Endothelial cell of umbilical vein (primary cell): ENCODE results near the gene SLC25A21. TPM values are rescaled to one million over a fixed set of nuclear protein-coding genes. Genes with fewer than 3 reads are reported as not detected.

Experiments
- BruUV-seq: library from RNA; stranded (reverse); fragments of 400-500 nt; replicated peaks from 2 replicates; lab custom pipeline; 2021; lab: Mats Ljungman, UMichigan
- CTCF ChIA-PET: fragments of 300-600, 350-600 bp; sonication (Branson Sonifier 250); formaldehyde crosslinking; loops from one replicate; lab custom pipeline; 2021; ENCODE audit warnings: antibody characterized with exemption, inconsistent platforms; lab: Charles Lee
- POLR2A ChIA-PET: fragments of 300-600, 350-600 bp; sonication (Branson Sonifier 250); formaldehyde crosslinking; loops from one replicate; lab custom pipeline; 2021; ENCODE audit warnings: antibody characterized with exemption, inconsistent platforms; lab: Charles Lee
- DNase-seq: peaks from one replicate; pipeline ENCODE4 v3.0.0-alpha.2; 2011; ENCODE audit warnings: low read depth, low spot score
- FAIRE-seq: peaks from 2 replicates; lab custom pipeline; 2011; peaks lifted over from hg19 to GRCh38; lab: Jason Lieb, UNC
- H2AFZ ChIP-seq: 2 replicates; pipeline ENCODE4 v1.6.0; 2012; ENCODE audit warnings: low read depth, low read length, control low read depth, inconsistent platforms
- H3K27ac ChIP-seq: 2 replicates; pipeline ENCODE4 v1.5.1; 2011; ENCODE audit warnings: low read depth, mild to moderate bottlenecking, control low read depth, low read length, moderate library complexity; ENCODE audit not compliant: insufficient read depth
- H3K27me3 ChIP-seq, 2 experiments: 2 replicates each; pipeline versions ENCODE4 v1.6.0 to v1.6.1; 2011; ENCODE audit warnings: low read length in 2 of 2, mixed read lengths in 1 of 2; ENCODE audit not compliant: control insufficient read depth in 2 of 2, insufficient read depth in 2 of 2
- H3K36me3 ChIP-seq, 2 experiments: 2 replicates in 1 of 2; 3 replicates in 1 of 2; pipeline ENCODE4 v1.5.1; 2011; ENCODE audit warnings: low read length in 2 of 2, mild to moderate bottlenecking in 1 of 2, moderate library complexity in 1 of 2; ENCODE audit not compliant: control insufficient read depth in 2 of 2, insufficient read depth in 2 of 2; ENCODE audit errors: extremely low read depth in 1 of 2
- H3K4me1 ChIP-seq: 3 replicates; pipeline ENCODE4 v1.5.1; 2011; ENCODE audit warnings: mild to moderate bottlenecking, low read length; ENCODE audit not compliant: control insufficient read depth, insufficient read depth; ENCODE audit errors: extremely low read depth
- H3K4me2 ChIP-seq: 2 replicates; pipeline ENCODE4 v1.6.1; 2011; ENCODE audit warnings: low read length, control low read depth, mixed read lengths; ENCODE audit not compliant: insufficient read depth
- H3K4me3 ChIP-seq, 3 experiments: fragments of 200-600 bp in 1 of 3; sonication (generic), shearing (Covaris generic) in 1 of 3; replicated peaks in 1 of 3; 2 replicates each; pipeline ENCODE4 v1.5.1; 2011 to 2016; ENCODE audit warnings: control low read depth in 3 of 3, low read length in 3 of 3, mild to moderate bottlenecking in 2 of 3, inconsistent platforms in 1 of 3, low read depth in 1 of 3, moderate library complexity in 1 of 3; ENCODE audit not compliant: insufficient read depth in 1 of 3
- H3K79me2 ChIP-seq: 2 replicates; pipeline ENCODE4 v1.6.0; 2012; ENCODE audit warnings: low read length, inconsistent platforms; ENCODE audit not compliant: control insufficient read depth, insufficient read depth
- H3K9ac ChIP-seq: replicated peaks from 2 replicates; pipeline ENCODE3; 2011; ENCODE audit warnings: low read length, control low read depth; ENCODE audit not compliant: insufficient read depth; ENCODE audit errors: extremely low read depth
- H3K9me1 ChIP-seq: replicated peaks from 3 replicates; pipeline ENCODE4 v1.6.0; 2011; ENCODE audit warnings: mild to moderate bottlenecking, low read length; ENCODE audit not compliant: control insufficient read depth, insufficient read depth; ENCODE audit errors: extremely low read depth
- H3K9me3 ChIP-seq: replicated peaks from 2 replicates; pipeline ENCODE4 v1.5.1; 2012; ENCODE audit warnings: low read length, inconsistent platforms; ENCODE audit not compliant: control insufficient read depth, insufficient read depth
- H4K20me1 ChIP-seq: replicated peaks from 2 replicates; pipeline ENCODE3; 2011; ENCODE audit warnings: mild to moderate bottlenecking, low read length; ENCODE audit not compliant: control insufficient read depth, insufficient read depth; ENCODE audit errors: extremely low read depth
- CTCF ChIP-seq, 2 donors: IDR thresholded peaks; 1 replicate in 1 of 2; 2 replicates in 1 of 2; pipeline ENCODE4 v1.5.1; 2011; ENCODE audit warnings: low read length in 2 of 2, mild to moderate bottlenecking in 2 of 2, moderate library complexity in 2 of 2, control low read depth in 1 of 2, inconsistent platforms in 1 of 2, low read depth in 1 of 2; ENCODE audit not compliant: insufficient read depth in 1 of 2; ENCODE audit errors: extremely low read depth in 1 of 2
- FOS ChIP-seq: IDR thresholded peaks from 2 replicates; pipeline ENCODE4 v1.6.1; 2011; ENCODE audit warnings: mild to moderate bottlenecking, low read length, moderate library complexity, borderline replicate concordance; ENCODE audit not compliant: insufficient read depth
- GATA2 ChIP-seq: IDR thresholded peaks from 2 replicates; pipeline ENCODE4 v1.7.0; 2011; ENCODE audit warnings: low read depth, mild to moderate bottlenecking, moderate library complexity, mixed read lengths, low read length; ENCODE audit not compliant: insufficient read length, insufficient read depth
- JUN ChIP-seq: IDR thresholded peaks from 2 replicates; pipeline ENCODE4 v1.6.1; 2011; ENCODE audit warnings: borderline replicate concordance, low read depth; ENCODE audit not compliant: insufficient read length, insufficient read depth
- MAX ChIP-seq: IDR thresholded peaks from 2 replicates; pipeline ENCODE4 v1.6.1; 2011; ENCODE audit not compliant: insufficient read depth, insufficient read length
- POLR2A ChIP-seq: IDR thresholded peaks from 2 replicates; pipeline ENCODE4 v1.6.1; 2012; ENCODE audit warnings: low read depth, mild to moderate bottlenecking, control low read depth, low read length
- POLR2AphosphoS5 ChIP-seq: IDR thresholded peaks from 2 replicates; pipeline ENCODE4 v1.6.1; 2012; ENCODE audit warnings: low read depth, mild to moderate bottlenecking, control low read depth, low read length, moderate library complexity; ENCODE audit not compliant: insufficient read depth
- dilution Hi-C: fragments of 300-500 bp; cut with MboI; formaldehyde crosslinking; loops from one replicate; pipeline ENCODE4 v1.15.0; 2019; ENCODE audit warnings: low sequenced_read_pairs; ENCODE audit not compliant: extremely low pct_ligation_motif_present
- intact Hi-C: fragments of 100-400 bp; cut with micrococcal nuclease; formaldehyde crosslinking; loops from one replicate; pipeline ENCODE4 v1.10.0; 2022
- polyA plus RNA-seq, 4 experiments: library from polyadenylated mRNA; depleted of rRNA in 3 of 4; stranded (reverse) in 3 of 4; unstranded in 1 of 4; fragments of >200 nt; gene quantifications; 2 replicates each; pipeline versions ENCODE4 v1.2.1 to v1.2.3, GENCODE V29; 2011 to 2012; ENCODE audit warnings: missing spikeins in 1 of 4
- total RNA-seq: library from RNA; stranded (reverse); gene quantifications from 2 replicates; pipeline ENCODE4 v1.2.3, GENCODE V29; 2021

The SLC25A21 gene
- total and polyA plus RNA-seq, 2 donors (not counting 3 experiments of a cell fraction or from before 2014, with no cell fraction given): 0.98 to 1.4 TPM

DNA sequence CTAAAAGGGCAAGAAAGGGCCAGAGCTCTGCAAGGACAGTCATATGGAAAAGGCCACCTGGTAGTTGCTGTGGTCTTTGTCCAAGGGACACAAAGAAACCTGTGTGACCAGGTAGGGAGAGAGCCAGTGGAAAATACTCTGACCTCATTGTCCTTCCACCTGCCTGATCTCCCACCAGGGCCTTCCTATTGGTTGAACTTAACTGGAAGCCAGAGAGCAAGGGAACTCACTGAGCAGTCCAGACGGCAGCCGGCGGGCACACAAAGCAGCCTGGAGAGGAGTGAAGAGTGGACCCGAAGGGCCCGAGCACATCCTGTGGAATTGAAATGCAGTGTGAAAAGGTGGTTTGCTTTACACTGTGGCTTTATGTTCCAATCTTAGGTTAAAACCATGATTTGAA lies 120.7 kb downstream of the SLC25A21 start:
- POLR2A ChIA-PET: no interaction called here
- BruUV-seq: no TSS peak
- dilution Hi-C loops: no loop called here

More for the DNA sequence above, 120.7 kb downstream of the SLC25A21 start:
- no peak overlapping the region for H3K4me3 ChIP-seq
- intact Hi-C loops: no loop called here
- no peaks in the 10 kb centered on the region for H4K20me1 ChIP-seq
- H2AFZ ChIP-seq: peak overlapping the region; percentile 61
- no peaks in the 10 kb centered on the region for H3K27me3 ChIP-seq
- no peaks in the 10 kb centered on the region for H3K9me3 ChIP-seq
- H3K27ac ChIP-seq: peak overlapping the region; percentile 17
- no peak overlapping the region for H3K4me2 ChIP-seq
- no peaks in the 10 kb centered on the region for H3K79me2 ChIP-seq
- DNase-seq (no peak), FAIRE-seq (no peak)
- CTCF ChIA-PET: interaction anchor here (1.3 kb wide), 2 partner anchors 11 to 66 kb away, joined by 4 to 5 read pairs; no protein-coding TSS in a partner anchor
- H3K9ac ChIP-seq: no peak overlapping the region
- TF ChIP-seq POLR2AphosphoS5 (no peak), MAX (no peak), GATA2 (no peak), POLR2A (no peak), JUN (no peak), FOS (no peak), CTCF (IDR thresholded peaks at IDR 0.05; ENCODE audit: extremely low read depth in 1 of 2, insufficient read depth in 1 of 2, low read depth in 1 of 2, low read length in 2 of 2) (no peak)
- H3K9me1 ChIP-seq: no peaks in the 10 kb centered on the region
- H3K36me3 ChIP-seq: no peaks in the 10 kb centered on the region
- peaks cover 31% of the 10 kb centered on the region for H3K4me1 ChIP-seq
